ENCODE measurements around the gene SLFNL1.

DNA sequence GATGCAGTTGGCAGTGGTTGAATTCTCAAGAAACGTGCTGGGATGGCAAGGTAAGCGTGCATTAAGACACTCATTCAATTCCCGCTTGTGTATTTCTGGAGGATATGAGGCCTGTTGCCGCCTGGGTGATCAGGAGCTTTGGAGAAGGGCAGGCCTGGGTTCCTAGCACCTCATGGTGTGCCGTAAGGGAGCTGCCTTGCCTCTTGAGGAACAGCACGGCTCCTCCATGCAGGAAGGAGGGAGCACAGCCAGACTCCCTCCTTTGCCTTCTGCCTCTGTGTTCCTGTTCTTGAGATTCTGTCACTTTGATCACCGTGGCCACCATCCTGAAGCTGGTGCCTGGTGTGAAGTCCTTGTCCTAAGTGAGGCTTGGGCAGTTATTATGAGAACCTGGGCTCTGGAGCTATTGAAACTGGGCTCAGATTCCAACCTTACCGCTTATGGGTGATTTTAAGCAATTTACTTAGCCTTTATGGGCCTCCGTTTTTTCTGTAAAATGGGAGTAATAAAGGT is 18.3 kb downstream of the SLFNL1 start:
- TF ChIP-seq, protein P1, sequence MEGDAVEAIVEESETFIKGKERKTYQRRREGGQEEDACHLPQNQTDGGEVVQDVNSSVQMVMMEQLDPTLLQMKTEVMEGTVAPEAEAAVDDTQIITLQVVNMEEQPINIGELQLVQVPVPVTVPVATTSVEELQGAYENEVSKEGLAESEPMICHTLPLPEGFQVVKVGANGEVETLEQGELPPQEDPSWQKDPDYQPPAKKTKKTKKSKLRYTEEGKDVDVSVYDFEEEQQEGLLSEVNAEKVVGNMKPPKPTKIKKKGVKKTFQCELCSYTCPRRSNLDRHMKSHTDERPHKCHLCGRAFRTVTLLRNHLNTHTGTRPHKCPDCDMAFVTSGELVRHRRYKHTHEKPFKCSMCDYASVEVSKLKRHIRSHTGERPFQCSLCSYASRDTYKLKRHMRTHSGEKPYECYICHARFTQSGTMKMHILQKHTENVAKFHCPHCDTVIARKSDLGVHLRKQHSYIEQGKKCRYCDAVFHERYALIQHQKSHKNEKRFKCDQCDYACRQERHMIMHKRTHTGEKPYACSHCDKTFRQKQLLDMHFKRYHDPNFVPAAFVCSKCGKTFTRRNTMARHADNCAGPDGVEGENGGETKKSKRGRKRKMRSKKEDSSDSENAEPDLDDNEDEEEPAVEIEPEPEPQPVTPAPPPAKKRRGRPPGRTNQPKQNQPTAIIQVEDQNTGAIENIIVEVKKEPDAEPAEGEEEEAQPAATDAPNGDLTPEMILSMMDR (IDR thresholded peaks at IDR 0.05), result no peak
- TF ChIP-seq POLR2A (IDR thresholded peaks at IDR 0.05), result no peak
